HG02981 (cell line): Measurements from ENCODE around the gene PPFIA2.

Source experiments
- ATAC-seq: cut with Tn5 transposase; IDR thresholded peaks from one replicate; pipeline ENCODE4 v1.9.1; 2021; ENCODE audit warnings: mild to moderate bottlenecking, moderate library complexity; ENCODE audit not compliant: unreplicated experiment

PPFIA2 gene

DNA sequence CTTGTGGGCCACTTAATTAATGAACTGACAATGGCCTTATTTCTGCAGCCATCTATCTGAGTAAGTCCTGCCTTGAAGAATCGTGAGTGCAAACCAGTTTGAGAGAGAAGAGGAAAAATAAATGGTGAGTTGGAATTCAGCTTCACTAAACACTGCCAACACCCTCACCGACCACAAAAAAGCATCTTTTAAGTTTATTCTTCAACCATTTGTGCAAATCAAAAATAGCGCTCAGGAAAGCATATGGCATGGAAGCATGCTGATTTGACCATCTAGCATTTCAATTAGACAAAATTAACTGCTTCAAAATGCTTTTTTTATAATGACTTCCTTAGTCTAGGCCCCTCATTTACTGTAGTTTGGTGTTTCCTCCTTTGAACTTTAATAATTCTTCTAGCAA lies 294.0 kb downstream of the PPFIA2 start:
- ATAC-seq, result no peak

DNA sequence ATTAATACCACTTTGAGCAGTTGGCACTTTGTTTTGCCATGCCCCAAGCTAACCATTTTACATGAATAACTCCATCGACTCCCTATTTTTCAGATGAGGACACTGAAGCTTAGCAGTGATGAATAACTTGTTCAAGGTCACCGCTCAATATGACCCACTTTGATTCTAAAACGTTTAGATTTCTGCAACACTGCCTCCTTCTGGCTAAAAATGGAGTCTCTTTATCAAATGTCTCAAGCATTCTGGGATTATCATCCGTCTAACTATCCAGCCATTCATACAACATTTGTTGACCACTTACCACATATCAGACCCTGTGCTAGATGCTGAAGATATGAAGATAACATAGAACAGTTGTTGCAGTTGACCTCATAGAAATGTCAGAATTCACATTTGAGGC lies 298.0 kb downstream of the PPFIA2 start:
- no peak for ATAC-seq

DNA sequence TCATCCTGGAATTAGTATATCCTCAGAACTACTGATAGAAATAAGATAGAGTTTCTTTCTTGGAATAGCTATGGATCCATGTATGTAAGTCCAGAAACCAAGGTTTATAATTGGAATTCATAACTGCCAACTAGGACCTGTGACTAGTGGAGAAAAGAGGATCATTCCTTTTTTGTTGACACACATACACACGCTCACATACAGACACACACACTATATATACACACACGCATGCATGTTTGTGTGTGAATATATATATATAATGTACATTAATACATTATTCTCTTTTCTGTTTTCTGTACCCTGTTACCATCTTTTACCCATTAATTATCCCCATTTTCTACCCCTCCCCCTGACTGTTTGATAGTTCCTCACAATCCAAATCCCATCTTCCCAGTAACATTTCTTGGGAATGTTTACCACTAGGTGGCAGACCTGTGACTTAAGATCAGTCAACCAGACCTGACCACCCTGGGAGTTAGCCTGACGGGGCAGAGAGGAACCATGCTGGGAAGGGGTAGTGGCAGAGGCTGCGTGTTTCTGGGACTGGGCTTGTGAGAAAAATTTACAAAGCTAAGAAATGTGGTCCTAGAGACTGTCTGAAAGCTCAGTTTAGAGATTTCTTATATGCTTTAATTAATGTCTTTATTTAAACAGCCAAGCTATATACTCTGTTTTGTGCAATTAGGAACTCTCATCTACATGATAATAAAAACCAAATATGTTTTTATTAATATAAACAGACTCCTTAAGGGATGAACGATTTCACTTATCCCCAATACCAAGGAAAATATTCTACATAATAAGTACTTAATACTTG lies 308.0 kb downstream of the PPFIA2 start:
- ATAC-seq, result peak; percentile 52

DNA sequence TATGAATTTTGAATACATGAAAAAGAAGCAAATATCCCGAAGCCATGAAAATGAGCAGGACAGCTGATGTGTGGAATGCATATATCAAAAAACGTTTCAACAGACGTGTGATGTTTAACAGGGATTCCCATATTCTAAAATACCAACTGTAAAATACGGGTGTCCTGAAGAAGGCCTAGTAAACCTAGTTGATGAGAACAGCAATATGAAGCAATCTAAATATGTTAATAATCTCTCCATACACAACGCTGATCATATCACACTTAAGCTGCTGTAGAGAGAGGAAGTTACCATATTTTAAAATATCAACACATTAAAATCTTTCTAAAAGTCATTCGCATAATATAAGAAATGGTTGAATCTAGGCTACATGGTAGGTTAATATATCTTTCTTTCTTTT lies 317.5 kb downstream of the PPFIA2 start:
- ATAC-seq, result no peak

DNA sequence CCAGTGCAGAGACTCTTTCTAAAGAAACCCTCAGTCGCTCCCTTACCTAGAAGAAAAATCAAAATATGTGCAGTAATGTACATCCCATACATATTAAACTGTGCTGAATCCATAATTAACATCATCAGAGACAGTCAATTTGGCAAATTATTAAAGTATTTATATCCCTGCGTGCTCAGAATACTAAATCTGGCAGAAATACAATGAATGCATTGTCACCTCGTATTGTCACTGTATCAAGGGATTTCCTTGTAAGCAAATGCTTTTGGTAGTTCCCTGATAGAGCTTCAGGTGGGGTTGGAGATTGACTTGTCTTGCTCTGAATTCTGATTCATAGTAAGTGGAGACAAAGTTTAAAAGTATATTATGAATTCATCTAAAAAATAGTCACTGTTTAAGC lies 319.1 kb downstream of the PPFIA2 start:
- ATAC-seq, result no peak

DNA sequence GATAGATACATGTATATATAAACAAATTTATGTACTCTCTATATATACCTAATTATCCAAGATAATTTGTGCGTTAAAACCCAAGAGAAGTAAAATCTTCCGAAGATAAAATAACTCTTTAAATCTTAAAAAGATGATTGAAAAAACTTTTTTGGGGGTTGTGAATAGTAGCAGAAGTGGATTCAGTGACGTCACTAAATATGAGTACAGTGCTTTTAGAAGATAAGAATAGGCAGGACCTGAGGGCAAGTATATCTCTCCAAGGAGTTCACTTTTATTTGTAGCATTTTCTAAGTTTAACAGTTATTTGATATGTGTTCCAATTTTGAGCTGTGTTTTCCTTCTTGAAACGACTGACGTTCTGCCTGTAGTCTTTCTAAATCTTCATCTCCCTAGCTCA lies 319.8 kb downstream of the PPFIA2 start:
- ATAC-seq, result no peak

DNA sequence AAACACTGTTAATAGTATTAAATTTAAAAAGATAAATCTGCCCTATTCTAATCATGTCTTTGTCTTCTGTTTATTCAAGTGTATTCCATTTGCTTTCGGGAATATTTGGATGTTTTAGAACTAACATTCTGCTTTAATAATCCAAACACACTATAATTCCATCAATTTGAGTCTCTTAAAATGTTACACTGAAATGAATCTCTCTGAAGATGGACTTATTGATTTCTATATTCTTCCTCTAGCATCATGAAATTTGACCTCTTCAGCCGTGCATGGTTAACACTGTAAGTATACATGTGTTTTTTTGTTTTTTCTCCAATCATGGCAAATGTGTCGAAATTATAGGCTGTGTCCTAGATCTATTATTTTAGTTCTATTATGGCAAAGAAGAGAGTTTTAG lies 342.1 kb downstream of the PPFIA2 start:
- ATAC-seq, result no peak

DNA sequence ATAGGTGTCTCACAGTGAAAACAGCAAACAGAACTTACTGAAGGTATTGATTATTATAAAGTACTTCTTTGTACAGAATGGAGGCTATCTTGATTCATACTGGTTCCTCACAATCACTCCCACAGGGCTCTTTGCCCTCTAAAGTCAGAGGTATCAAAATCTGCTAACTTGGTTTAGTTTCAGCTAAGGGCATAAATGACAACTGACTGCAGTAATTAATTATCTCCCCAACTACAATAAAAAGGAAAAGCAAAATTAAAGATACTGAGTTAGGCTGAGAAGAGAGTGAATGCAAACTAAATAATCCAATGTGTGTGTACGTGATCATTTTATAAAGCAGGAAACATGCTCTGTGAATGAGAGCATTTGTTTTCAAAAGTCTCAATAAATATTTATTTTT lies 342.6 kb downstream of the PPFIA2 start:
- no peak for ATAC-seq

DNA sequence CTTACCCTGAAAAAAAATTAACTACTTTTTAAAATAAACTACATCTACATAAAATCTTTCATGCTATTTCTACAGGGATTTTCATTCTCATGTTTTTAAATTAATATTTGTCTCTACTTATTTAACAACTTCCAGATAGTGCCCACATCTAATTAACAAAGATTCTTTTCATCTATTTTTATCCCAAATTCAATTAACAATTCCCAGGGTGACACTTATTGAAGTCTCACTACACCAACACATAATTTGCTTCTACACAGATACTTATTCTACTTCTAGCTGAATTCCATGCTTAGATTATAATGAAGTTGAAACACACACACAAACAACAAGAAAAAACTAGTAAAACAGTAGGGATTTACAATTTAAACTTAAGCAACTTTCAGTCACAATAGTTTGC lies 344.7 kb downstream of the PPFIA2 start:
- ATAC-seq, result no peak

DNA sequence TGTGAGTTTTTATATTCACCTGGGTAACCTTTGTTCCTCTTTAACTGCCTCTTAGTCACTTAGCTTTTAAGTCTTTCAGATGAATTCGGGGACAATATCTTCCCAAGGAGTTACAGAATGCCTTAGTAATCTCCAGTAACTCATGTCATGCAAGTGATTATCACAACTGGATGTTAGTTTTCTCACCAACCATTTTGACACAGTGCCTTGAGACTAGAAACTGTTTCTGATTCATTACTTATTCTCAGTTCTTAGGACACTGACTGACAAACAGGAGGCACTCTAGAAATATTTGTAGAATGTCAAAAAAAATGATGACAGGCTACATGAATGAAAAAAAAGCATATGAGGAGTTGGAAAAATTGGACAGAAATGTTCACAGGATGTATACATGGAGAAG lies 346.2 kb downstream of the PPFIA2 start:
- no peak for ATAC-seq

DNA sequence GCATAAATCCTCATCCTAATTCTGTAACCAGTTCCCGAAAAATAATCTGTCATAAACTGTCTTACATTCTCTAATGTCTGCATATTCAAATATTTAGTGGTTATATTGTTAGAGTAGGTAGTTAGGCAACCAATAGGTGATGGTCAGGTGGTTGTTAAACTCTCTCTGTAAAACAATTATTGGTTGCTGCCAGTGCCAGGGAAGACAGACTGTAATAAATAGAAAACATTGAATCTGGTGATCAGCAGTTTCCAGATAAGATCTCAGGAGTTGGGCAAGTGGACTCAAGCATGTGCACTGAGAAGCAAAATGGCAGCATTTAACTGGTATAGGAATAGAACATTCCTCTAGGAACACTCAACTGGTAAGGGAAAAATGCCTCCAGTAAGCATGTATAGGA lies 355.8 kb downstream of the PPFIA2 start:
- no peak for ATAC-seq

DNA sequence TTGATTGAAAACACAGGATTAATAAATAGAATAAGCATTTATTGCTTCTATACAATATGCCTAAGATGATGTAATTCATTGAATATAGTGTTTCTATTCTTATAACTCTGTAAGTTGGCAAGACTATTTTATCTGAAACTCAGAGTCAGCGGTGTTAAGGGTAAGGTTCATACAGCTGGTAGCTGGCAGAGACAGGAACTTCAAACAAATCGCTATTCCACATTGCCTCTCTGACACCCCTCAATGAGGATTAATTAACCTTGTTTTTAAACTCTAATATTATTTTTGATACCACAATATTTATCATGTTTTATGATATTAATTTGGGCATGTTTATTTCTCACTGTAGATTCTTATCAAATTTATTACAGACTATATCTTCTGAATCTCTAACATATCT lies 357.9 kb downstream of the PPFIA2 start:
- ATAC-seq, result no peak

DNA sequence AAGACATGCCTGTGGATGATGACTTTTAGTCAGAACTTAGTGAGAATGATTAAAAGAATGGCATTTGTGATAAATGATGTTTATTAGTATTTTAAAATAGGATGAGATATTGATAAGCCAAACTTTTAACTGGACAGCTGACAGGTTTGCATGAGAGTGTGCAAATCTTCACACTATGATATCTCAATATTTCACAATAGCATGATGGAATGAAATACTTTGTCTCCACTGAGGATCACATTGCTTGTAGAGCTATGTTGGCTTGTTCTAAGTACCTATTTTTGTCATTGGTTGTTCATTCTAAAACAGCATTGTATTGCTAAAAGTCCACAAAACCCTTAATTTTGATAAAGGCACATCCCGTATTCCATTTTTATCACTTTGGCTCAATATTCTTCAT lies 359.1 kb downstream of the PPFIA2 start:
- no peak for ATAC-seq

DNA sequence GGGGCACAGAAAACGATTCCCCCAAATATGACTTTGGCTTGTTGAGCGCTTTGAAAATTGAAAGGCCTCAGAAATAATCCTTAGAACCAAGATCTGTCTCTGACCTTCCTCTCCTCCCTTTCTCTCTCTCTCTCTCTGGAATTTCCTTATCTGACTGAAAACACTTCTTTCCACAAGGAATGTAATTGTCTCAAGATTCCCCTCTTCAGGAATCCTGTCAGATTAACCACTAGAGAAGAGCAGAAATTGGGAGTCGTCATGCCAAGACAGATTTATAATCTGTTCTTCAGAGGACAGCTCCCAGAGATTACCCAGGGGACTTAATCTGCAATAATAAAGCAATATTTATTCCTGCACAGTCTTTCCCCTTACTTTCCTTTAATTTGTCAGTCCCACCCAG lies 363.7 kb downstream of the PPFIA2 start:
- no peak for ATAC-seq

DNA sequence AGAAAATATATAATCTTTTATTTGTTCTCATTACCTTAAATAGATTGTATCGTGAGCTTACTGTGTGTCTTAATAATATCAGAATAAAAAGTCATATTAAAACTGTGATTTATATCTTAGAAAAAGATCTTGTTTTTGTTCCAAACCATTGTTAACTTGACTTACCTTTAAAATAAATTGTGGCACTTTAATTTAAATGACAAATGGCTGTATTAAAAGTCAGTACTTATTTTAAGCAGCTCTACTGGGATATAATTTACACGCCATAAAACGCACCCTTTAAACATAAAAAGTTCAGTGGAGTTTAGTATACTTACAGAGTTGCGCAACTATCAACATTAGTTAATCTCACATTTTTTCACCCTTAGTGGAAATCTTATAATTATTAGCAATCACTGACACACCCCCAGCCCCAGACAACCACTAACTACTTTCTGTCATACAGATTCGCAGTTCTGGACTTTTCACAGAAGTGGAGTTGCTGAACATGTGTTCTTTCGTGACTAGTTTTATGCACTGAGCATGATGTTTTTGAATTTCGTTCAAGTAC lies 369.5 kb downstream of the PPFIA2 start:
- ATAC-seq, result no peak

DNA sequence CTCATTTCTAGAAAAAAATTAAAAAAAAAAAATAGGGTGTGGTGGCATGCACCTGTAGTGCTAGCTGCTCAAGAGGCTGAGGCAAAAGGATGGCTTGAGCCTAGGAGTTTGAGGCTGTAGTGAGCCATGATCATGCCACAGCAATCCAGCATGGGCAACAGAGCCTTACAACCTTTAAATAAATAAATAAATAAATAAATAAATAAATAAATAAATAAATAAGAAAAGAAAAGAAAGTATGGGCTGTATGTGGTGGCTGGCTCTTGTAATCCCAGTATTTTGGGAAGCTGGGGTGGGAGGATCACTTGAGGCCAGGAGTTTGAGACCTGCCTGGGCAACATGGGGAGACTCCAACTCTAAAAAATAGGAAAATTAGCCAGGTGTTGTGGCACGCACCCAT lies 373.0 kb downstream of the PPFIA2 start:
- no peak for ATAC-seq

DNA sequence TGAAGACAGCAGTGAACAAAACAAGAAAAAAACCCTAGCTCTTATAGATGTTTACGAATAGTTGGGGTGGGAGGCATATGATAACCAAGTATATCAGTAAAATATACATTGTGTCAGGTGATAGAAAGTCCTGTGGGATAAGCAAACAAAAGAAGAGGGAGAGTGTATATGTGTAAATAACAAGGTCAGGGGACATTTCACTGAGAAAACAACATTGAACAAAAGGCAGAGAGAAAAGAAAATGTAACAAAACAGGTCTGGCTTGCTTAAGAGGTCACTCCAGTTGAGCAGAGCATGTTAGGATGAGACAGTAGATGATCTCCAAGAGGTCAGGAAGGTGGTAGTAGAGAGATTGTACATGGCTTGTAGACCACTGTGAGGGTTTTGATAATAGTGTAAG lies 377.2 kb downstream of the PPFIA2 start:
- no peak for ATAC-seq

DNA sequence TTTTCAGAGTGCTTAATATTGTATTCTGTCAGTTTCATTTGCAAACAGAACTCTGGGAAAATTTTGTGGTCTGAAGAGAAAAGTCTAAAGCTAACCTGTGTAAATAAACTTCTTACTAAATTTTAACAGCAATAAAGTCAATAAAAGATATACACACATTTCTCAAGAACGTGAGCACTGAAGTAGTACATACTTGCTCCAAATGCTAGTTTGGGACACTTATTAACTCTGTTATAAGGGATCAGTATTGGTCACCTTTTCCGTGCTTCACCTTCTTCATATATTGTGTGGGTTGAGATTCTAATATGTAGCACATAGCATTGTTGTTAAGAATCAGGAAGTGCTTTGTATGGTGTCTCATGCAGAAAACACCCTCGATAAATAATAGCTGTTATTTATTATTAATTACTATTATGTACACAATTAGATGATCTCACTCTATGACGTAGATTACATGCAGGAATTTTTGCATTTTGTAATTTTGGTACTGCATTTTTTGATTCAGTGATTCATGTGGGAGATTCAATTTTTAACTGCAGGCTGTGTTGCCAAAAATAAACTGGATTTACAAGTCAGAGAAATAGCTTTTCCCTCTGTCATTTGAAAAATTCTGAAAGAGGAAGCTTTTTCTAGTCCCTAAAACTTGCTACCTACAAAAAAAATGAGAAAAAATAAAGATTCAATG lies 380.4 kb downstream of the PPFIA2 start:
- no peak for ATAC-seq

DNA sequence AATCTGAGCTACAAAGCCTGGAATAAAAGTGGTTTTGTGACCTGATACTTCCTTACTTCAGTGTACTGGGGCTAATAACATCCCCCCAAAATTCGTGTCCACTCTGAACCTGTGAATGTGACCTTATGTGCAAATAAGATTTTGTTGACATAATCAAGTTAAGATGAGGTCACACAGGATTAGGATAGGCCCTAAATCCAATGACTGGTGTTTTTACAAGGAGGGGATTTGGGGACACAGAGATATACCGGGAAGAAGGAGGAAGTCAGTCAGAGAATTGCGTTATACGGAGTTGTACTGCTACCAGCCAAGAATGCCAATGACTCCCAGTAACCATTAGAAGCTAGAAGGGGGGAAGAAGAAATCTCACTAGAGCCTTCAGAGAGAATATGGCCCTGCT lies 381.4 kb downstream of the PPFIA2 start:
- no peak for ATAC-seq

DNA sequence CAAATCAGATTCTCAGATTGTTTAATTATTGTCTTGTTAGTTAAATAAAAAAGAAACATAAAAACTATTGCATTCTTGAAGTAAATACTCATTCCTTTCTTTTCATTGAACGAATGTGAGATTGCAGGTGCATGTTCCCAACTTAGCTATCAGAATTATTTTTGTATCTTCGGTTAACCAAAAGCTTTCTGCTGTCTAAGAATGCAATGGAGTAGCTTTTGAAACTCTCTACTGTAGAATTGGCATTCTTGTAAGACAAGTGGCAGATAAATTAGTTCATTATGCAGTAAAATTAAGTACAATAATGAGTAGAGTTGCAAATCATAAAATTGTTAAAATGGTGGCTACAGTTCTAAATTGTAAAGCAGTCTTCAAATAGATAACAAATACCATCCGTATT lies 383.2 kb downstream of the PPFIA2 start:
- ATAC-seq, result no peak

DNA sequence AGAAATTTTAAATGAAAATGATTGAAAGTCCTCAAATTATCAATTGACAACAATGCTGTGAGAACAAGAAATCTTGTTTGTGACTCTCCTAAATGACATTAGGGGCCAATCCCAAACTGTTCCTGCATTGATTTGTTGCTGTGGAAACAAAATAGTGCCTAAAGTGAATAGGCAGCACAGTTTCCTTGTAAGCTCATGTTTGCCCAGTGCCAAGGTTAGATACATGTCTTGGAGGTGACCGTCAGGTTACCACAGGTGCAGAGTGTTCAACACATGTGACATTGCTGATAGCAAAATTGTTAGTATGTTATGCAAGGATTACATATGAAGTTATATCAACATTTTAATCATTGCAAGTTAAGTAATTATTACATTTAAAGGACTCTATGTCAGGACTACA lies 388.7 kb downstream of the PPFIA2 start:
- ATAC-seq, result no peak

DNA sequence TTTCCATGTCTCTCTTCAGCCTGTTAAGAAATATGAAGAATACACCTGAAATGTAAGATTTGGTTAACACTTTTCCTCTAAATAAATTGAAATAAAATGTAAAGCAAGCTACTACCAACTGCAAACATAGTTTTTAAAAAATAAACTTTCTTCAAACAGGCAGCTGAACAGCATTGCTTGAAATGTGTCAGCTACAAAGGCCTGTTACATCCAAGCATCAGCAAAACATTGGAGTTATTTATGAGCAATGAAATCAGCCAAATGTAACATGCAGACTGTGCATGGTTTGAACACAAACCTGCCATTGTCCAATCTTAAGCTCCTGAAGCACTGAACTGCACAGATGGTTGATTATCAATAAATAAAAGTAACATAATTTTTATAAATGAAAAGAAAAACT lies 390.0 kb downstream of the PPFIA2 start:
- ATAC-seq, result no peak
